Measurements from ENCODE around the gene OVCA2. TPM values are rescaled to one million over a fixed set of nuclear protein-coding genes. Genes with fewer than 3 reads are reported as not detected.

The OVCA2 gene
- total RNA-seq, 3 donors from 2014 or later, result 24.3 to 35.4 (median 32.5) TPM

DNA sequence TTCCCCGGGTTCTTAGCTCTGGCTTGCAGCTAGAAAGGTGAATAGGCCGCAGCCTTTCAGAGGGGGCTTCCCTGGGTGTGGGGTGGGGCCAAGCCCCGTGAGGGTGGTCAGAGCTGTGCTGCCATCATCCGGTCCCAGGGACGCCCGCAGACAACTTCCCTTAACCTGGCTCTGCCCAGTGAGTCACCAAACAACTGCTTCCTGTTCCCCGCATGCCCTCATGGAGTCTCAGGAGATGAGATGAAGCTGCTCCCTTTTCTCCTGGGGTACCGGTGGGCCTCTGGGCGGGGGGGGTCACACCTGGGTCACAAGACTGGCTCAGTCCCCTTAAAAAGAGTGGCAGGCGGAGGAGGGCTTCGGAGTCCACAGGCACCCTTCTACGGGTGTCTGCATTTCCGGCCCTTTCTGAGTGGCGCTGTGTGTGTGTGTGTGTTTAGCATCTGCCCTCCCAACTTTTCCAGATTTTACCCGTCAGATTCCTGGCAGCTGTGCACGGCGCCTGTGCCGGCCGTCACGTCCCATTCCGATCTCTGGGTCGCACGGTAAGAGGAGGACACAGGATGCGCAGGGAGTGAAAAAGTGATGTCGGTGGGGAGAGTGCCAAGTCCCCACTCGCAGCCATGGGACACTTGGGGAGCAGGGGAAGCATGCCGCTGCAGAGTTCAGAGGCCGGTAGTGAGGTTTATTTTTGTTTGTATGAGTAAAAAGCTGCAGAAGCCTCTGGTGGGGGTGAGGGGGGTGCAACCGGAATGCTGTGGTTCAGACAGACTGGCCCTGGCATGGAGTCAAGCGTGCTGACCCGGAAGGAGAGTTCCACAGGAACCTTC, 29.8 kb downstream of the OVCA2 start:
- DNase-seq (ENCODE audit: low spot score in 2 of 2), result no peak
- intact Hi-C loops (cut with DNase I; ENCODE audit: low total_unique reads), result no loop called here
- no peaks in the 10 kb centered on the region for H3K36me3 ChIP-seq

GRCh38 chr17:2074919-2075318, 33.1 kb downstream of the OVCA2 start:
- Histone ChIP-seq H3K36me3 (no peaks in the 10 kb centered on the region), H3K9me3 (no peaks in the 10 kb centered on the region), H3K4me3 (no peak overlapping the region), H3K27me3 (no peaks in the 10 kb centered on the region), H3K27ac (peak overlapping the region; percentile 70 to 92), H3K4me1 (no peaks in the 10 kb centered on the region)
- intact Hi-C loops (cut with DNase I; ENCODE audit: low total_unique reads), result no loop called here
- no peak for DNase-seq (ENCODE audit: low spot score in 2 of 2)
- TF ChIP-seq POLR2AphosphoS5 (IDR thresholded peaks at IDR 0.05) (no peak), POLR2A (IDR thresholded peaks at IDR 0.05) (no peak)

More for the DNA sequence above, 29.8 kb downstream of the OVCA2 start:
- Histone ChIP-seq H3K27me3 (no peaks in the 10 kb centered on the region), H3K4me1 (peaks cover 11 to 12% of the 10 kb centered on the region in 2 donors), H3K4me3 (no peak overlapping the region), H3K9me3 (no peaks in the 10 kb centered on the region), H3K27ac (peak overlapping the region; percentile 61 to 83)
- no peak for TF ChIP-seq POLR2A (IDR thresholded peaks at IDR 0.05)
- peak in 1 of 3 donors; percentile 61 for TF ChIP-seq POLR2AphosphoS5 (IDR thresholded peaks at IDR 0.05)
- TF ChIP-seq, protein P1, sequence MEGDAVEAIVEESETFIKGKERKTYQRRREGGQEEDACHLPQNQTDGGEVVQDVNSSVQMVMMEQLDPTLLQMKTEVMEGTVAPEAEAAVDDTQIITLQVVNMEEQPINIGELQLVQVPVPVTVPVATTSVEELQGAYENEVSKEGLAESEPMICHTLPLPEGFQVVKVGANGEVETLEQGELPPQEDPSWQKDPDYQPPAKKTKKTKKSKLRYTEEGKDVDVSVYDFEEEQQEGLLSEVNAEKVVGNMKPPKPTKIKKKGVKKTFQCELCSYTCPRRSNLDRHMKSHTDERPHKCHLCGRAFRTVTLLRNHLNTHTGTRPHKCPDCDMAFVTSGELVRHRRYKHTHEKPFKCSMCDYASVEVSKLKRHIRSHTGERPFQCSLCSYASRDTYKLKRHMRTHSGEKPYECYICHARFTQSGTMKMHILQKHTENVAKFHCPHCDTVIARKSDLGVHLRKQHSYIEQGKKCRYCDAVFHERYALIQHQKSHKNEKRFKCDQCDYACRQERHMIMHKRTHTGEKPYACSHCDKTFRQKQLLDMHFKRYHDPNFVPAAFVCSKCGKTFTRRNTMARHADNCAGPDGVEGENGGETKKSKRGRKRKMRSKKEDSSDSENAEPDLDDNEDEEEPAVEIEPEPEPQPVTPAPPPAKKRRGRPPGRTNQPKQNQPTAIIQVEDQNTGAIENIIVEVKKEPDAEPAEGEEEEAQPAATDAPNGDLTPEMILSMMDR (IDR thresholded peaks at IDR 0.05), result no peak

DNA sequence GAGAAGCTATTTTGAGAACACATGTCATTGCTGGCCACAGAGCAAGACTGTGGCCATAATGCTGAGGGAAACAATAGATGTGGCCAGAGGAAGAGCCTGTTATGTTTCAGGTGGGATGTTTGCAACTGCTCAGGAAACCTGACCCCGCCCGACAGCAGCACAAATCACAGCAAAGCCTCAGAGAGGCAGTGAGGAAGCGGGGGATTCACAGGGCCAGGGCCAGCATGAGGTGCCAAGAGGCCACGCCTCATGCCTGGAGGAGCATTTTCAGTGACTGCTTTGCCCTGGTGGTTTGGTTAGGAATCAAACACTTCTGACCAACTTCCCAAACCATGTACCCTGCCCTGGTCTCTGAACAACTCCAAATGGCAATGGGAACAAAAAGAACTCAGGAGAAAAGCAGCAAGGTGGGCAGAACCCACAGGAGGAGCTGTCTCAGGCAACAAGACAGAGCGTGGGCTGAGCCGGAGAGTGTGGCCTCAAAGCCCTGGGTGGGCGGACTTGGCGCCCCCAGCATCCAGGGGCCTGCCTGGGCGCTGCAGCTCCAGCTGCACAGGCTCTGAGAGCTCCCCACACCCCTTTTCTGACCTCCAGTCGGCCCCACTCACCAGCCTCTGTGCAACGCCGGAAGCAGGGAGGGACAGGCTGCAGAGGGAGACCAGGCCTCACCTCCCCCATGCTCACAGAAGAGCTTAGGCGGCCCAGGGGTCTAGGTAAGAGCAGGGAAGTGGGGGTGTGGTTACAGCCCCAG, 33.7 kb downstream of the OVCA2 start:
- DNase-seq (ENCODE audit: low spot score in 2 of 2), result no peak
- Histone ChIP-seq H3K9me3 (no peaks in the 10 kb centered on the region), H3K4me3 (no peak overlapping the region), H3K27ac (peak overlapping the region; percentile 70 to 92), H3K4me1 (no peaks in the 10 kb centered on the region), H3K36me3 (no peaks in the 10 kb centered on the region), H3K27me3 (no peaks in the 10 kb centered on the region)
- intact Hi-C loops (cut with DNase I; ENCODE audit: low total_unique reads), result no loop called here
- TF ChIP-seq, protein P1 (IDR thresholded peaks at IDR 0.05), result no peak
- TF ChIP-seq POLR2A (IDR thresholded peaks at IDR 0.05) (no peak), POLR2AphosphoS5 (IDR thresholded peaks at IDR 0.05) (no peak)

- TF ChIP-seq POLR2A (IDR thresholded peaks at IDR 0.05), result no peak
- TF ChIP-seq POLR2AphosphoS5 (IDR thresholded peaks at IDR 0.05), result no peak
- TF ChIP-seq, protein P1 (IDR thresholded peaks at IDR 0.05), result no peak
- Histone ChIP-seq H3K4me3 (no peak overlapping the region), H3K9me3 (no peaks in the 10 kb centered on the region), H3K27me3 (no peaks in the 10 kb centered on the region), H3K27ac (peak overlapping the region; percentile 70 to 92), H3K4me1 (no peaks in the 10 kb centered on the region), H3K36me3 (peaks cover 5% of the 10 kb centered on the region)
- intact Hi-C loops (cut with DNase I; ENCODE audit: low total_unique reads), result no loop called here
- no peak for DNase-seq (ENCODE audit: low spot score in 2 of 2)
Measured at GRCh38 chr17:2076087-2076984, 34.5 kb downstream of the OVCA2 start.

DNA sequence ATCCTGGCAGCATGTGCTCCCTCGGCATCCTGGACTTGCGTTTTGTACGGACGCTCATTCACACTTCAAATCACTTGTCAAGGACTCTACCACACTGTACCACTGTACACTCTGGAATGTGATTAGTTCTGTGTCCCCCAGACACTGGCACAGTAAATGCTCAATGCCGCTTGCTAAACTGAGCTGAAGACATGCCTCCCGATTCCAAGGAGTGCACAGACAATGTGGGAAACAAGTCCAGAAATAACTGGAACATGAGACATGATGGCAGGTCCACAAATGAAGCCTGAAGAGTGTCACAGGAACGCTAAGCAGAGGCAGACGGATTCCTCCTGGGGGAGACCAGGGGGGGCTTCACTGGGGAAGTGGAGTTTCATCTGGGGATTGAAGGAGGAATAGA, 35.2 kb downstream of the OVCA2 start:
- H3K27ac ChIP-seq, result peak overlapping the region; percentile 70 to 92
- intact Hi-C loops (cut with DNase I; ENCODE audit: low total_unique reads), result no loop called here
- H3K4me1 ChIP-seq, result no peaks in the 10 kb centered on the region
- H3K36me3 ChIP-seq, result peaks cover 5% of the 10 kb centered on the region
- DNase-seq (ENCODE audit: low spot score in 2 of 2), result no peak
- no peak for TF ChIP-seq POLR2A (IDR thresholded peaks at IDR 0.05)
- no peak for TF ChIP-seq POLR2AphosphoS5 (IDR thresholded peaks at IDR 0.05)
- TF ChIP-seq, protein P1 (IDR thresholded peaks at IDR 0.05), result no peak
- H3K27me3 ChIP-seq, result no peaks in the 10 kb centered on the region
- no peak overlapping the region for H3K4me3 ChIP-seq
- H3K9me3 ChIP-seq, result no peaks in the 10 kb centered on the region
